ENCODE measurements around the gene AKAP9.
"Not testable (repeated sequence)": the region's sequence is repeated elsewhere in the genome, so short reads cannot be mapped to it uniquely, and the experiment has no call there.

The AKAP9 gene

GRCh38 chr7:92053312-92053711 is 112.7 kb downstream of the AKAP9 start:
- in situ Hi-C loops (cut with HindIII; ENCODE audit: low sequenced_read_pairs) = no loop called here

DNA sequence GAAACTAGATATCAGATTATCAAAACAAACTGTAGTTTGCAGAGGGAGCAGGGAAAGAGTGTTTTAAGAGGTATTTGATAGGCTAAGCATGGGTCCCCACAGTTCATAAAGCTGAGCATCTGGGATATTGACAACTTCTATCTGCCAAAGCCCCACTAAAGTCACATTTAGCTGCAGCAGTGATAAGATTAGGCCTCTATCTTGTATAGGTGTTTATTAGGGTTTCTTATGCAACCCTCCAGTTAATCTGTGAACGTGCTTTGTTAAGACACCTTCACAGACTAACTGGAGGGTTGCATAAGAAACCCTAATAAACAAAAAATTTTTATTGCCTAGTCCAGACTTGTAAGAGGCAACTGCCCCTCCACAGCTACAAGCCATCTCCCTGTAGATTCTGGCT is 115.6 kb downstream of the AKAP9 start:
- in situ Hi-C loops (cut with HindIII; ENCODE audit: low sequenced_read_pairs) = no loop called here

DNA sequence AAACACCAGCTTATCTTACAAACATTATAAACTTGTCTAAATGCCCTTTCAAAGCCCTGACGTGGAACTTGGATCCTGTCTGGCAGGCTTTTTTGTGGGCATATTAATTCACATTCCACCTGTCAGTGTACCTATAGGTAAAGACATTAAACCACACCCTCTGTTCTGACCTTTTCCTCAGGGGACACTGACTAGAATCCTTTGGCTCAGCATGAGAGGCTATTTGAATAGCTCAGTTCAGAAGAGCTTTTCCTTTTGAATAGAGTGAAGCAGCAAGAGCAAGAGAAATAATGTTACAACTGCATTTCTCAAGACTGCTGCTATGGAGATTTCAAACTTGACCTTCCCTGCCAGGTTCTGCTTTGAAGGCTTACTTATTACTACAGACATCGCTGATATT is 116.7 kb downstream of the AKAP9 start:
- in situ Hi-C loops (cut with HindIII; ENCODE audit: low sequenced_read_pairs) = no loop called here

DNA sequence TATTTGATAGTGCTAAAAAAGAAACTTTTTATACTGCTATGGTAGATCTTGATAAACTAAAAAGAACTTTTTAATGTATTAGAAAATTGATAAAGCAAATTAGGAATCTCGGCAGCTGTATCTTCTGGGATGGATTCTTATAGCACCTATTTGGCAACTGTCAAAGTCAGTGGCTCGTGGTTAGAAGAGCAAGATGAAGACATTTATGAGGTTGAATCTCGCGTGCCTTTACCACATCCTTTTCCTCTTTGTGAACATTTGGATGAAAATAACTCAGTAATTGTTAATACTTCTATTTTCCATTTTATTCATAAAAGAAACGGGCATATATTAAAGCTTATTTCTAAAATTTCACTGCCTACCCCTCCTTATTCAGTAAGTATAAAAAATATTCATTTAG is 117.4 kb downstream of the AKAP9 start:
- in situ Hi-C loops (cut with HindIII; ENCODE audit: low sequenced_read_pairs) = no loop called here

- in situ Hi-C loops (cut with HindIII; ENCODE audit: low sequenced_read_pairs) = no loop called here
Observed at GRCh38 chr7:92058899-92059298, 118.2 kb downstream of the AKAP9 start.

- in situ Hi-C loops (cut with HindIII; ENCODE audit: low sequenced_read_pairs) = no loop called here
Observed at GRCh38 chr7:92061154-92061553, 120.5 kb downstream of the AKAP9 start.

- in situ Hi-C loops (cut with HindIII; ENCODE audit: low sequenced_read_pairs) = no loop called here
Observed at GRCh38 chr7:92064438-92065029, 123.9 kb downstream of the AKAP9 start.

DNA sequence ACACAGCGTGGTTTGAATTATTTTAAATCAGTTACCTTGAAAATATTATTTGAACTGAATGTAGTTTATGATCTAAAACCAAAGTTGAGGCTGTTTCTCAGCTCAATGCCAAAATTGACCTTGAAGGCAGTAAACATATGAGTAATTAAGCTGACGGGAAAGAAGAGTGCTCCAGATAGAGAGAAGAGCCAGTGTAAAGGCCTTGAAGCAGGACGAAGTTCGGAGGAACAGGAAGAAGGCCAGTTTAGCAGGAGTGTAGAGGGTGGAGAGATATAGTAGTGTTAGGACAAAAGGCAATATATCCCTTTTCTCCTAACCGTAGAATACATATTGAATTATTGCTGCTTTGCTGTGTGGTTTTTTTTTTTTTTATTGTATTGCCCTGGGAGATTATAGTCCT is 130.4 kb downstream of the AKAP9 start:
- in situ Hi-C loops (cut with HindIII; ENCODE audit: low sequenced_read_pairs) = no loop called here

DNA sequence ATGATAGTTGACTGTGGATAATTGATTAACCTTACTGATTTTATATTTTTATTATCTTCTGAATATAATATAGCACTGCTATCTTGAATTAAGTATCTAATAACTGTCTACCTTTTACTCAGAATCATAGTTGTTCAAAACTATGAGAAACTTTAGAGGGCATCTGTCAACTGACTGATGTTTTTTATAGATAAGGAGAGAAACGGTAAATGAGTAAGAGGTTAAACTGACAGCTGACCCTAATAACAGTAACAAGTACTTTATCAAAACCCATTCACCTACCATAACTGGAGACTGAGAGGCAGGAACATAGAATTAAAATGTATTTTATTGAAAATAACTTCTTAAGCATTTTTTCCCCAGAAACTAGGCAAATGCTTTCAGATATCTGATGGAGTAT is 131.5 kb downstream of the AKAP9 start:
- in situ Hi-C loops (cut with HindIII; ENCODE audit: low sequenced_read_pairs) = no loop called here

GRCh38 chr7:92072708-92073107 is 132.0 kb downstream of the AKAP9 start:
- in situ Hi-C loops (cut with HindIII; ENCODE audit: low sequenced_read_pairs) = no loop called here

DNA sequence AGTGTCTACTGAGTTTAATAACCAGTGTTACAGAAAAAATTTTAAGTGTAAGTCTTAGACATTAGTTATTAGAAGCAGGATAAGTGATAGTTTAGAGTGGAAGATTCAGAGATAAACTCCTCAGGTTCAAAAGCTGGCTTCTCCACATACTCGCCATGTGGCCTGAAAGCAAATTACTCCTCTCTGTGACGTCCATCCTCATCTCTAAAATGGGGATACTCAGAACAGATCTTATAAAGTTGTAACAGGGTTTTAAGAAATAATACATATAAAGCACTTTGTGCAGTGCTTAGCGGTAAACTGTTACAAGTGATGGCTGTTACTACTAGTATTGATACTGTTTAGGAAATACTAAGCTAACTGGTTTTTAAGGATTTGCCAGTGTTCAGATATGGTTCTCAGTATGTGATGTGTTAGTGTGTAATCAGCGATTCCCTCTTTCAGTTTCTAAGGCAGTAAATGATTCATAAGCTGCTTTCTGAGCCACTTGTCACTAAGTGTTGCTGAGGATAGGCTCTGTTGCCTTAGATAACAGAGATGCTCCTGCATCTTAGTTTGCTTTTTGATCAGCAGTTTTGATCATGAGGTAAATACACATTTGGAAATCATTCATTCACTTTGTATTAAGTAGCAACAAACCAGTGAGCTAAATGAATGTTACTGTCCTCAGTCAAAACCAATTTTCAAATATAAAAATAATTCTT is 134.9 kb downstream of the AKAP9 start:
- in situ Hi-C loops (cut with HindIII; ENCODE audit: low sequenced_read_pairs) = no loop called here

DNA sequence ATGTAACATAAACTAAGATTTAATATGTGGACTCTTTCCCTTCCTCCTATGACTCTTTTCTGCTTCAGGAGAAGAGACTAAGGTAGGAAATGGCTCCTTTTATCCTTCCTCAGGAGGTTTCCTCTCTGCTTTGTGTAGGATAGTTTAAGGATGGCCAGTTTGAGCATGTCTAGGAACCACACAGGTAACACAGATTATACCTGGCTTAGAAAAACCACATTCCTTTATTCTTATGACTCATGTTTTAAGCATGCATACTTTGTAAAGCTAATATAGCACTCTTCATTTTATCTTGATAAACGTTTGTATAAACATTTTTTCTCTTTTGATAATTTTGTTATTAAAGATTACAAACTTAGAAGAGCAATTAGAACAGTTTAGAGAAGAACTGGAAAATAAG is 135.8 kb downstream of the AKAP9 start:
- in situ Hi-C loops (cut with HindIII; ENCODE audit: low sequenced_read_pairs) = no loop called here

GRCh38 chr7:92083922-92084321 is 143.3 kb downstream of the AKAP9 start:
- in situ Hi-C loops (cut with HindIII; ENCODE audit: low sequenced_read_pairs) = not testable (repeated sequence)

- in situ Hi-C loops (cut with HindIII; ENCODE audit: low sequenced_read_pairs) = no loop called here
Observed at GRCh38 chr7:92088266-92088665, 147.6 kb downstream of the AKAP9 start.

DNA sequence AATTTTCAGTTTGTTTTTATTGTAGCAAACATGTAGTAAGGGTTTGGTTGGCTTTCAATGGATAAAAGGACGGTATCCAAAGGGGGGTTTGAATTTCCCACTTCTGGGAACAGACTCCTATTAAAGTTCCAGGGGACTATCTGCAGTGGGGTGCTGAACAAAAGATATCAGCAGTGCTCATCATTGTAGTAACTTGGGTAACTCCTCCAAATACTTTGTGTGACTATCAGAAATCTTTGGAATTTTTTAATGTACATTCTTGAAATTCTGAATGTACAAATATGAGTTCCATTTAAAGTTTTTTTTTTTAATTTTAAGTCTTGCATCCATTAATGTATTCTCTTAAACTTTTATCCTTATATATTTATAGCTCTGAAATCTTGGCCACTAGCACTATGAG is 151.5 kb downstream of the AKAP9 start:
- in situ Hi-C loops (cut with HindIII; ENCODE audit: low sequenced_read_pairs) = no loop called here

- in situ Hi-C loops (cut with HindIII; ENCODE audit: low sequenced_read_pairs) = no loop called here
Observed at GRCh38 chr7:92095380-92095779, 154.7 kb downstream of the AKAP9 start.

DNA sequence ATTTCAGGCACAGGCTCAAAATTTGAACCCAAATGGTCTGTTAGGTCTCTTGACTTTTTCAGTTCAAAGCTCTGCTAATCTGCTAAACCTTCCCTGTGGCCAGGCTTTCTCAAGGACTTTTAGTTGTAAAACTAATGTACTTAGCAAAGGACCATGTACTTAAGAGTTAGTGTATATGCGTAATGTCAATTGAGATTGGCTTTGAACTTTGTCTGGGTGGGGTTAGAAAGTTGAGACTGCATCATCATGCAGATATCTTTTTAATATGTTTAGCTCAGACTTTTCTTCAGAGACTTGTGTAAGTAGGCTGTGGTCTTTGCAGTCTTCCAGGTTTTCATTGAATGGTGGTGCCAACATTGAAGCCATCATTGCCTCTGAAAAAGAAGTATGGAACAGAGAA is 159.9 kb downstream of the AKAP9 start:
- in situ Hi-C loops (cut with HindIII; ENCODE audit: low sequenced_read_pairs) = no loop called here

DNA sequence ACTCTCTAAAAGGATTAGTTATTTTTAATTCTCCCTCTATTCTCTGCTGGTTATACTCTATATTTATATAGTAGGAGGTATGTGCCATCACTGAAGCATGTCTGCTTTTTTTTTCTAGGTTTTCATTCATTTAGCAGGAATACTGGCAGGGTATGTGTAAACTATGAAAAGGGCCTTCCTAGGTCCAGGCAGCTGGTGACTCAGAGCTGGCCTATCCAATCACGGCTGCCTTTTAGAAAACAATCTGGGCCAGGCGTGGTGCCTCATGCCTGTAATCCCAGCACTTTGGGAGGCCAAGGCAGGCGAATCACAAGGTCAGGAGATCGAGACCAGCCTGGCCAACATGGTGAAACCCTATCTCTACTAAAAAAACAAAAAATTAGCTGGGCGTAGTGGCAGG is 162.2 kb downstream of the AKAP9 start:
- in situ Hi-C loops (cut with HindIII; ENCODE audit: low sequenced_read_pairs) = not testable (repeated sequence)

DNA sequence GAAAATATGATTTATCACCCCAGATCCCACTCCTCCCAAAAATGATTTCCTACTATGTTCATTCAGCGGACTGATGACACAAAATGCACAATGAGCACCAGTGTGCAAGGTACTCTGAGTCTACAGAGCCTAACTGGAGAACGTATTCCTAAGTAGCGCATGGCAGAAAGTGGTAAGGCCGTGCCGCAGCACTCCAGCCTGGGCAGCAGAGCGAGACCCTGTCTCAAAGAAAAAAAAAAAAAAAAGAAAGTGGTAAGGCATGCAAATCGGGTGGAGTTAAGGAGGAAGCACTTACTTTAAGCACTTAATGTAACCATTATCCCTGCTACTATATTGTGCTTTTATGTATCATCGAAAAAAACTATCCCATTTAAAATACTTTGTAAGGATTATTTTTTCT is 168.2 kb downstream of the AKAP9 start:
- in situ Hi-C loops (cut with HindIII; ENCODE audit: low sequenced_read_pairs) = no loop called here

GRCh38 chr7:92110857-92111256 is 170.2 kb downstream of the AKAP9 start:
- in situ Hi-C loops (cut with HindIII; ENCODE audit: low sequenced_read_pairs) = no loop called here

DNA sequence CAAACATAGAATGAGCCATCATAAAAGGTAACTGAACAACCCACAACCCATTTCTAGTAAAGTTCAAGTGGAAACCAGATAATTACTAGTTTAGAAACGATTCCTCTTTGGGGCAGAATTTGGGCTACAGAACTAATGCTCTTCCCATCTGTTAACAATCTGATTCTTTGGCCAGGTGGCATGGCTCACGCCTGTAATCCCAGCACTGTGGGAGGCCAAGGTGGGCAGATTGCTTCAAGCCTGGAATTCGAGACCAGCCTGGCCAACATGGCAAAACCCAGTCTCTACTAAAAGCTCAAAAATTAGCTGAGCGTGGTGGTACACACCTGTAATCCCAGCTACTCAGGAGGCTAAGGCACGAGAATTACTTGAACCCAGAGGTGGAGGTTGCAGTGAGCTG is 175.2 kb downstream of the AKAP9 start:
- in situ Hi-C loops (cut with HindIII; ENCODE audit: low sequenced_read_pairs) = no loop called here

GRCh38 chr7:92116949-92117348 is 176.3 kb downstream of the AKAP9 start:
- in situ Hi-C loops (cut with HindIII; ENCODE audit: low sequenced_read_pairs) = no loop called here

DNA sequence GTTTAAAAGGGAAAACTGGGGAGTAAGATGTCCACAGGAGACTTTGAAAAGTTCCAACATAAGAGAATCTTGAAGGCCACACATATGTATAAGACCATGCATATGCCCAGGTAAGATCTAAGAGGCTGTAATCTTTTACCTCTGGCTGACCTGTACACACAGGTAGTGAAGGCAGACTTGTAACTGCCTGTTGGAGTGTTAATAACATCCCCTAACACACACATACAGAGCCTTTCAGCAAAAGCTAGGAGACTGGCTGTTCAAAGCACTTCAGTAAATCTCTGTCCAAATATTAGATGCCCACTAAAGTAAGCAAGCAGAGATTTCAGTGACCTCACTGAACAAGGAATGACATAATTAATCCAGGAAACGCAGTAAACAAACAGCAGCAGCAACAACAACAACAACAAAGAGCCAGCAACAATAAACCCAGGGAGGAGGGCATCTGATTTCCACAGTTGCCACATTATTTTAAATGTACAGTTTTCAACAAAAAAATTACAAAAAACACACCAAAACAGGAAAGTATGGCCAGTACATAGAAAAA is 178.6 kb downstream of the AKAP9 start:
- in situ Hi-C loops (cut with HindIII; ENCODE audit: low sequenced_read_pairs) = no loop called here

All from endothelial cell of hepatic sinusoid (primary cell).